Loucy (cell line): ENCODE data around the gene CDH13.

ENCODE experiments used
- H2AFZ ChIP-seq: fragments of 200-600 bp; sonication (generic); 2 replicates; pipeline ENCODE4 v1.6.0; 2016; ENCODE audit warnings: antibody characterized with exemption, mild to moderate bottlenecking, low read length, moderate library complexity
- H3F3A ChIP-seq: fragments of 200-600 bp; 2 replicates; pipeline ENCODE4 v1.6.0; 2016; ENCODE audit warnings: antibody characterized with exemption, low read depth, mild to moderate bottlenecking
- H3K27me3 ChIP-seq: fragments of 200-600 bp; sonication (generic); 2 replicates; pipeline ENCODE4 v1.6.1; 2014; ENCODE audit warnings: low read length, mild to moderate bottlenecking; ENCODE audit not compliant: insufficient read depth, poor library complexity, severe bottlenecking
- H3K36me3 ChIP-seq: fragments of 200-600 bp; sonication (generic); 2 replicates; pipeline ENCODE4 v1.6.1; 2016; ENCODE audit warnings: low read length; ENCODE audit not compliant: insufficient read depth
- H3K4me1 ChIP-seq: fragments of 200-600 bp; sonication (generic); 2 replicates; pipeline ENCODE4 v1.5.1; 2014; ENCODE audit warnings: low read length, mild to moderate bottlenecking; ENCODE audit not compliant: insufficient read depth, poor library complexity, severe bottlenecking
- H3K4me2 ChIP-seq: fragments of 200-600 bp; sonication (generic); 2 replicates; pipeline ENCODE4 v1.6.0; 2014; ENCODE audit warnings: antibody characterized with exemption, low read length, low read depth, mild to moderate bottlenecking; ENCODE audit not compliant: poor library complexity, severe bottlenecking
- H3K4me3 ChIP-seq: fragments of 200-600 bp; sonication (generic); 2 replicates; pipeline ENCODE4 v1.5.1; 2014; ENCODE audit warnings: low read length, mild to moderate bottlenecking, mixed read lengths; ENCODE audit not compliant: poor library complexity, severe bottlenecking
- H3K79me2 ChIP-seq: fragments of 200-600 bp; sonication (generic); 2 replicates; pipeline ENCODE4 v1.6.1; 2014; ENCODE audit warnings: low read length; ENCODE audit not compliant: insufficient read depth
- H3K9ac ChIP-seq: fragments of 200-600 bp; sonication (generic); 2 replicates; pipeline ENCODE4 v1.6.0; 2014; ENCODE audit warnings: mild to moderate bottlenecking, low read depth, low read length, moderate library complexity; ENCODE audit not compliant: poor library complexity, severe bottlenecking
- H3K9me2 ChIP-seq: fragments of 200-600 bp; sonication (generic); replicated peaks from 2 replicates; pipeline ENCODE4 v1.6.1; 2016; ENCODE audit warnings: low read depth, low read length, mixed read lengths
- H3K9me3 ChIP-seq: fragments of 200-600 bp; sonication (generic); 2 replicates; pipeline ENCODE4 v1.6.1; 2014; ENCODE audit warnings: mild to moderate bottlenecking, antibody characterized with exemption, low read length, low read depth; ENCODE audit not compliant: insufficient read depth
- H4K20me1 ChIP-seq: fragments of 200-600 bp; sonication (generic); 2 replicates; pipeline ENCODE4 v1.6.0; 2014; ENCODE audit warnings: antibody characterized with exemption, low read length, mild to moderate bottlenecking; ENCODE audit not compliant: insufficient read depth, poor library complexity, severe bottlenecking
- CTCF ChIP-seq: fragments of 200-600 bp; sonication (generic); conservative IDR thresholded peaks from 2 replicates; pipeline ENCODE4 v1.5.1; 2014; ENCODE audit warnings: mild to moderate bottlenecking, antibody characterized with exemption, low read length
- EZH2phosphoT487 ChIP-seq: fragments of 200-600 bp; IDR thresholded peaks from 2 replicates; pipeline ENCODE4 v1.6.1; 2018; ENCODE audit warnings: antibody characterized with exemption, mild to moderate bottlenecking, moderate library complexity, borderline replicate concordance

CDH13 gene

GRCh38 chr16:82636485-82636884, 9.7 kb downstream of the CDH13 start:
- no peaks in the 10 kb centered on the region for H3K4me1 ChIP-seq
- H3K4me3 ChIP-seq, result no peak overlapping the region
- no peaks in the 10 kb centered on the region for H3K9me2 ChIP-seq
- no peak for TF ChIP-seq EZH2phosphoT487
- TF ChIP-seq CTCF, result no peak
- no peaks in the 10 kb centered on the region for H3K27me3 ChIP-seq
- H3K79me2 ChIP-seq, result no peaks in the 10 kb centered on the region
- no peak overlapping the region for H3K4me2 ChIP-seq
- no peaks in the 10 kb centered on the region for H3K9me3 ChIP-seq
- no peak overlapping the region for H3K9ac ChIP-seq
- no peak overlapping the region for H2AFZ ChIP-seq
- H4K20me1 ChIP-seq, result no peaks in the 10 kb centered on the region
- H3K36me3 ChIP-seq, result no peaks in the 10 kb centered on the region
- no peaks in the 10 kb centered on the region for H3F3A ChIP-seq

- H3K4me1 ChIP-seq, result no peaks in the 10 kb centered on the region
- H3K4me3 ChIP-seq, result no peak overlapping the region
- no peaks in the 10 kb centered on the region for H3K9me3 ChIP-seq
- no peaks in the 10 kb centered on the region for H3K79me2 ChIP-seq
- no peaks in the 10 kb centered on the region for H3K36me3 ChIP-seq
- H2AFZ ChIP-seq, result no peak overlapping the region
- no peaks in the 10 kb centered on the region for H3K27me3 ChIP-seq
- no peaks in the 10 kb centered on the region for H4K20me1 ChIP-seq
- TF ChIP-seq CTCF, result no peak
- no peak for TF ChIP-seq EZH2phosphoT487
- no peaks in the 10 kb centered on the region for H3K9me2 ChIP-seq
- no peak overlapping the region for H3K9ac ChIP-seq
- no peaks in the 10 kb centered on the region for H3F3A ChIP-seq
- no peak overlapping the region for H3K4me2 ChIP-seq
Observed at GRCh38 chr16:82636958-82637357, 10.2 kb downstream of the CDH13 start.

- TF ChIP-seq EZH2phosphoT487 (no peak), CTCF (no peak)
- H3K9ac ChIP-seq, result no peak overlapping the region
- no peak overlapping the region for H3K4me2 ChIP-seq
Observed at GRCh38 chr16:82638095-82638798, 11.5 kb downstream of the CDH13 start.

More at GRCh38 chr16:82638095-82638798, 11.5 kb downstream of the CDH13 start:
- H3K9me2 ChIP-seq, result no peaks in the 10 kb centered on the region
- no peaks in the 10 kb centered on the region for H3K9me3 ChIP-seq
- H3F3A ChIP-seq, result no peaks in the 10 kb centered on the region
- no peaks in the 10 kb centered on the region for H3K4me1 ChIP-seq
- no peak overlapping the region for H2AFZ ChIP-seq
- no peaks in the 10 kb centered on the region for H3K79me2 ChIP-seq
- no peaks in the 10 kb centered on the region for H3K27me3 ChIP-seq
- no peaks in the 10 kb centered on the region for H3K36me3 ChIP-seq
- no peak overlapping the region for H3K4me3 ChIP-seq
- H4K20me1 ChIP-seq, result no peaks in the 10 kb centered on the region
